HT1080 (cell line): ENCODE results near the gene MELK. TPM values are rescaled to one million over a fixed set of nuclear protein-coding genes. Genes with fewer than 3 reads are reported as not detected.

ENCODE experiments used
- DNase-seq: peaks from one replicate; pipeline ENCODE4 v3.0.0-alpha.2; 2015; ENCODE audit warnings: low read depth
- total RNA-seq: library from RNA; depleted of rRNA; stranded (reverse); fragments of >200 nt; shearing (Covaris generic); gene quantifications from 2 replicates; pipeline ENCODE4 v1.2.3, GENCODE V29; 2014

Gene MELK
- total RNA-seq, 1 experiment from 2014 or later = 74.6 TPM

DNA sequence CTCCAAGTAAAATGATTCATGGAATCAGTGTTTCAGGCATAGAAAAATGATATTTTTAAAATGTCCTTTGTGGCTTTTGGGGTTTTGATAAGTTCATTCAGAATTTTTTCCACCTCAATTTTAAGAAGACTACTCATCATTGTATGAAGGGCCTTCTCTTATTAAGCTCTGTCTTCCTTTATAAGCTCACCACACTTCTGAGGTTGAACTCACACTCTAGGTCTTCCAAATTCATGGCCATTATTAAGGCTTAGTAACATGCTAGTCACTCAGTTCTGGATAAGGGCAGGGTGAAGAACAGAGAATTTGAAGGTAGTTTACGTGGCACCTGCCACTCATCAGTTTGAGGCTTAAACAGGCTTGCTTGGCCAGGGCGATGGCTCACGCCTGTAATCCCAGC is 4.2 kb downstream of the MELK start:
- DNase-seq = peak; percentile 17

DNA sequence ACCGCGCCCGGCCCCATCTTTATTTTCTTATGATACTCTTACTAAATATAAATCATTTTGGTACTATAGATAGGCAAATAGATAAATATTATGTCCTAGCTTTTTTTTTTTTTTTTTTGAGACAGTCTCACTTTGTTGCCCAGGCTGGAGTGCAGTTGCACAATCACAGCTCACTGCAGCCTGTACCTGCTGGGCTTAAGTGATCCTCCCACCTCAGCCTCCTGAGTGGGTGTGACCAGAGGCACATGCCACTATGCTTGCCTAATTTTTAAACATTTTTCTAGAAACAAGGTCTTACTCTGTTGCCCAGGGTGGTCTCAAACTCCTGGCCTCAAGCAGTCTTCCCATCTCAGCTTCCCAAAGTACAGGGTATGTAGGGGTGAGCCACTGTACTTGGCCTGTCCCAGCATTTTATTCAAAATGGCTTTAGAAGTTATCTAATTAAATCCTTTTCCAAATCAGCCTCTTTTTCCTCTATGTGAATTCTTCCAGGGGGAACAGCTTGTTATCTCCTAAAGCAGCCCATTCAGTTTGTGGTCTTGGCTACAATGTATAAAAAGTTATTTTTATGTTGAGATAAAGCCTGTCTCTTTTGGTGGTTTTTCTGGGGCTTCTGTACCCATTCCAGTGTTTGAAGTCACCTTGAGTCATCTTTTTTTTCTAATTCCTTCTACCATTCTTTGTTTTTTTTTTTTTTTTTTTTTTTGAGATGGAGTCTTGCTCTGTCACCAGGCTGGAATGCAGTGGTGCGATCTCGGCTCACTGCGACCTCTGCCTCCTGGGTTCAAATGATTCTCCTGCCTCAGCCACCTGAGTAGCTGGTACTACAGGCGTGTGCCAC is 12.1 kb downstream of the MELK start:
- peak; percentile 91 for DNase-seq

DNA sequence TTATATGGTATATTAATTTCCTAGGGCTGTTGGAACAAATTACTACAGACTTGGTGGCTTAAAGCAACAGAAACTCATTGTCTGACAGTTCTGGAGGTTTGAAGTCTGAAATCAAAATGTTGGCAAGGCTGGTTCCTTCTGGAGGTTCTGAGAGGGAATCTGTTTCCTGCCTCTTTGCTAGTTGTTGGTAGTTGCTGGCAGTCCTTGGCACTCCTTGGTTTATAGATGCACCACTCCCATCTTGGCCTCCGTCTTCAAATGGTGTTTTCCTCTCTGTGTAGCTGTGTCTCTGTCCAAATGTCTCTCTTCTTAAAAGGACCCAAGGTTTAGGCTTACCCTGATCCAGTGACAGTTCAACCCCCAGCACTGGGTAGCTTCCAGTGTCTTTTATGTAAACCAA is 17.5 kb downstream of the MELK start:
- DNase-seq = no peak

DNA sequence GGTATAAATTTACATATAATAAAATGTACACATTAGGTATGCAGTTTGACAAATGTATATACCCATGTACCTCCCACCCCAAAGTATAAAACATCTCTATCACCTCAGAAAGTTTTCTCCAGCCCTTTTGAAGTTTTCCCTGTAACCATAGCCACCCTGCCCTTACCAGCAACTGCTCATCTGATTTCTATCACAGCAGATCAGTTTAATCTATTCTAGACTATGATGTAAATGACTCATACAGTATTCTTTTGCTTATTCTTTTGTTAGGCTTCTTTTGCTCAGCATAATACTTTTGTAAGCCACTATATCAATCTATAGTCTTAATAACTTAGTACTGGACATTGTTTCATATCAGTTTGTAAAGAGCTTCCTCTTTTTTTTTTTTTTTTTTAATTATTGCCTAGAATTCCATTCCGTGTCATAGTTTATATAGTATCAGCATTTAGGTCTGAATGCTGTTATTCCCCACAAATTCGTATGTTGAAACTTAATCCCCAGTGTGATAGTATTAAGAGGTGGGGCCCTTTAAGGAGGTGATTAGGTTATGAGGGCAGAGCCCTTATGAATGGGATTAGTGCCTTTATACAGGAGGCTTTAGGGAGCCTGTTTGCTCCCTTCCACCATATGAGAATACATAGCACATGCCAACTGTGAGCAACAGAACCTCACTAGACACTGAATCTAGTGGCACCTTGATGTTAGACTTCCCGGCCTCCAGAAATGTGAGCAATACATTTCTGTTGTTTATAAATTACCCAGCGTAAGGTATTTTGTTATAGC is 20.3 kb downstream of the MELK start:
- no peak for DNase-seq

DNA sequence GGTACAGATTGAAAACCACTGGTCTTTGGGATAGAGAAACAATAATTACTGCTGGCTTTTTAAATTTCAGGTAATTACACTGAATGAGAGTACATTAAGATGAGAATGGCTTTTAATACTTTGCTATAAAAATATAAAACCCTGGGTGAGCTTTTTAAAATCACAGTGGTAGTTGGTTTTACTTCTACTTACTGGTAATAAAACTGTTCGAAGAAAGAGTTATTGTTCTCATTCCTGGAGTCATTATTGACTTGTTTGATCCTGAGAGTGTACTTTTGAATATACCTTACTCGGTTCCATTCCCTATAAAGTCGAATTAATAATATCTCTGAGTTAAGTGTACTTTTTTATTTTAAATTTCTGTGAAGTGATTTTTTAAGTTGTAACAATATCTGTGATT is 21.5 kb downstream of the MELK start:
- DNase-seq = no peak

DNA sequence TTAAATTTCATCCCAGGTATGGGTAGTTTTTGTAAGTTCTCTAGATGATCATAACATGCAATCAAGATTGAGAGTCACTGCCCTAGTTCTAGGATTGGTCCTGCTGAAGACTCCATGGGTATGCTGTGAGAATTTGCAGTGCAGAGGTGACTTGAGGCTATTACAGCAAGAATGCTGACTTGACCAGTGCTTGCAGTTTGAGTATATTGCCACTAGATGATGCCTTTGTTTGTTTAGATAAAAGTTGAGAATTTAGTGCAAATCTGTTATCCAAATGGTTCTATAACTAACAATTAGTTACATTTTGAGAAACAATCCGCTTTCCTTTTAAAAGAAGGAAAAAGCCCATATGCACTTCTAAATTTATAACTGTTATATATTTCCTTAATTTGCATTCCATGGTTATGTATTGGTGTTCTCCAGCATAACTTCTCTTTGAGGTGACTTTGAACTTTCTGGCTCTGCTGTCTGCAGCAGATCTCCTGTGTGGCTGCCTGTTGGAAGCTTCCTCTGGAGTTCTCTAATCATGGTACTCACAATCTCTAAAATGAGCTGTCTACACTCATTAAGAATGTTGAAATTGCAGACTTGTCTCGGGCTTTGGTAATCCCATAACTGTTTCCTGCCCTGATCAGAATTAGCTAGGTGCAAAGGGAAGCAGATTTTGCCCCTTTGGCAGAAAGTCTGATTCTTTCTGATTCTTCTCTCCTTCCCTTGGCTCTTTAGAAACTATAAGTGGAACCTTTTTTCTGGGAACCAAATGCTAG is 24.9 kb downstream of the MELK start:
- DNase-seq = peak; percentile 40

DNA sequence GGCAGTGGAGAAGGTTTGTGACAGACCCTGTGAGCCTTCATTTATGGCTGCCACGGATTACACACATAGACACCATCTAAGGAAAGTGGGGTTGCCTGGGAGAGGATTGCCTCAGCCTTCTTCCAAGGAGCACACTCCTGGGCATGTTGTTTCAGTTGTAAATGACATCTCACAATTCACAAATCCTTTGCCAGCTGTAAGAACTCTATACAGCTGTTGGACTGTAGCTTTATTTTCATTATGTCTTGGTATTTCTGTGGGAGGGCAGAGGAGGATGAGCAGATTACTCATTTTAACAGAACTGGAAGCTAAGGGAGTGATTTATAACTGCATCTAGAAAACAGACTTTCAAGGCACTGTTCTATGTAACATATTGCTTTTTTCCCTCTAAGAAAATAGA is 25.6 kb downstream of the MELK start:
- no peak for DNase-seq

DNA sequence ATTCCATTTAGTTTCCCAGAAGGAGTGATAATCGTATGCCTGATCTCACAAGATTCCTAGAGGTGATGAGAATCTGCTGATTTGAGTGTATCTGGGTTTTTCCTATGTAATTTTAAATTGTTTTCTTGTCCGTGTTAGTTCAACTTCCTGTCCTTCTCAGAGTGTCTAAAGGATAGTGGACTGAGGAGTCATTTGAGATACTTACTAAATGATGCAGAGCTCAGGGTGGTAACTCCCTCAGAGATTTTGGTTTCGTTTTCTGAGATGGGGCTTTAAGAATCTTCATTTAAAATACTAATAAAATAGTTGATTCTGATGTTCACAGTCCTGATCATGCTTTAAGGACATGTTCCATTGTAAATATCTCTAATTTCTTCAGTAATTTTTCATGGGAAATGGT is 30.3 kb downstream of the MELK start:
- no peak for DNase-seq

DNA sequence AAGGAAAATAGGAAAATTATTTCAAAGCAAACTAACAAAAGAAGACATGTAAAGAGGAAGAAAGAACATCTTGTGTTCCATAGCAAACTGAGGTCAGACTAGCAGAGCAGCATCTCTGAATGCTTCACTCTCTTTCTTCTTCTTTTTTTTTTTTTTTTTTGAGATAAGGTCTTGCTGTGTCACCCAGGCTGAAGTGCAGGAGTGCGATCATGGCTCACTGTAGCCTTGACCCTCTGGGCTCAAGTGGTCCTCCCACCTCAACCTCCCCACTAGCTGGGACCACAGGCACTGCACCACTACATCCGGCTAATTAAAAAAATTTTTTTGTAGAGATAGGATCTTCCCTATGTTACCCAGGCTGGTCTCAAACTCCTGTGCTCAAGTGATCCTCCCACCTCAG is 36.6 kb downstream of the MELK start:
- no peak for DNase-seq

DNA sequence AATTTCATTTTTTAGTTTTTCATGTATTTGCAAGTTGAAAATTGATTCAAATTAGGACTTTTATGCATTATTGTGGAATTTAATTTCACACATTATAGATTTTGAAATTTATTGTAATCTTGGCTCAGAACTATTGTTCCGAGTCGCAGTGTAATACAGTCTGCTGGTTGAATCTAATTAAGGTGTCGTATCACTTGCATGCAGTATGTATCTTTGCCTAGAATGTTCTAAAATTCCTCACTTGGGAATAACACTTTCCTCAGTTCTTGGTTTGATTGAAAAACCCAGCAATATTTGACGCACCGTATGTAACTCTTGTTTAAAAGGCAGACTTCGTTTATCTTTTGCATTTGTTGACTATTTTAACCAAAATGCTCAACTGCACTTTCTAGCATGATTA is 49.4 kb downstream of the MELK start:
- no peak for DNase-seq

DNA sequence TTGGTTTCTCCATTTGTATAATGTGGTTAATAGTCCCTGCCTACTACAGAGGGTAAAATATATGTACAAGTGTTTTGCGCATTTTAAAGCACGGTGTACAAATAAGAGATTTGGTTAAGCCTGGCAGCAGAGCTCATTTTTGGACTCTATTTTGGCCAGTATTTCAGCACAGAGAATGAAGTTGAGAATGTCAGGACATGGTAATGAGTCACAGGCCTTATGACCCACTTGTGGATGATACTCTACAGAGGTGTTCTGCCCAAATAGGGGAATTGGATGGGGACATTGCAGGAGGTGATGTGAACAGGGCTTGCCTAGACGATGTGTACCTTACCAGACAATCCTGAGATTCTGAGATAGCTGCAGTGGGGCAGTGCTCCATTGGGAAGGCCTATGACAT is 50.6 kb downstream of the MELK start:
- DNase-seq = peak; percentile 18

DNA sequence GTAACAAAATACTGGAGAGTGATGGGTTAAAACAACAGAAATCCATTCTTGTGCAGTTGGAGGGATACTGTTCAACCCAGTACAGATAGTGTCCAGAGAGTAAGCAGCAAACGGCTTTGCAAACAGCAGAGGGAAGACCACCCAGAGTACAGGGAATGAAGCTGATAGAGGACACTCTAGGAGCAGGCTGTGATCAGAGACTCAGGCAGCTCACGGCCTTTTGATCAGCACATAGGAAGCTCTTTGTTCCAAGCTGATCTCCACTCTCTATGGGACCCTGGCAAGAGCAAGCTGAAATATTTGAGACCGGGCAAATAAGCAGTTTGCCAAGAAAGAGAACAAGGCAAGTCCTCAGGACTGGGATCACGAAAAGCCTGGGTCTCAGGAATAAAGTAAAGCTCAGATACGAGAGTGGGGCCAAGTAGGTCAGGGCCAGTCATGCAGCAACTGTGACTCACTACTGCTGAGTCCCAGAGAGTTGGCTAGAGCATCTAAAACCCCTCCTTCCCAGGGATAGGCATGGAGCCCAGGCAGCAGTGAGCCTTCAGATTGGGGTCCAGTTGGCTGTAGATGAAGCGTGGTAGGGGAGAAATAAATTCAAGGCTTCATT is 52.4 kb downstream of the MELK start:
- DNase-seq = peak; percentile 84

DNA sequence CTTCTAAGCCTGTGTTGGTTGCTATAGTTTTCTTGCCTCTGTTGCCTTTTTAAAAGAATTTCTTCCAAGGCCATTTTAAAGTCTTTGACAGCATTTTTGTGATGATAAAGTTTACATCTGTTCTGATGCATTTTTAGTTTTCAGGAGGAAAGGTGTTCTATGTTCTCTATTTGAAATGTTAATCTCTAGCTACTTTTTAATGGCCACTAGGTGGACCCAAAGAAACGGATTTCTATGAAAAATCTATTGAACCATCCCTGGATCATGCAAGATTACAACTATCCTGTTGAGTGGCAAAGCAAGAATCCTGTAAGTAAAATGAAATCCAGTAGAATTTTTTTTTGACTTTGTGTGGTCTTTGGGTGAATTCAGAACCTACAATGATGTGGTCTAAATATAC is 60.2 kb downstream of the MELK start:
- no peak for DNase-seq

DNA sequence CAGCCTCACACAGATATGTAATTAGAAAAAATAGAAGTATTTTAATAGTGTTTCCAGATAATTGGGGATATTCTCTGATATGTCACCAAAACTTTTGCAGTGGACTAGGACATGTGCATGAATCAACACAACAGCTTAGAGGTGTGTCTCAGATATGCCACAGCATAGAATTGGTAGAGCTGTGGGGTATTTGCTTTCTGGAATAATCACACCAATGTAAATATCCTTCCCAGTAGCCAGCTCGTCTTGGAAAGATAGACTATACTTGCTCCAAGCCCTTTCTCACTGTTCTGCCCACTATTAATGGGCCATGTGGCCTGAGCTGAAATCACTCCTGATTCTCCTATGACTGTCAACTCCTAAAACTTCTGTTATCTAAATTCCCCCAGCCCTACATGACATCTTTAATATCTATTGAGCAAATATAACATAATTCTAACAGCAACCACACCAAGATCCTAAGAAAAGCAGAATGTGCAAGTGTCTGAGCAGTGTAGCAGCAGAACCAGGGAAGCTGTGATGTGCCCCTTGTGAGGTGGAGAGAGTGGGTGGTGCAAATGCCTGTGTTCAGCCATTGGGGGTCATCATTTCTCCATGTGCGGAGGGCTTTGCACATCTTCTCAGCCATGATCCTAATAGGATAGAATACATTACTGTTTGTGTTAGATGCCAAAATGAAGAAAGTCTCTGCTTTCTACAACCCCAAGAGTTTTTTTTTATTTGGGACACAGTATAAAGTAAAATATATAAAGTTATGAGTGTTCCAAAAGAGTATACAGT is 65.0 kb downstream of the MELK start:
- DNase-seq = no peak

DNA sequence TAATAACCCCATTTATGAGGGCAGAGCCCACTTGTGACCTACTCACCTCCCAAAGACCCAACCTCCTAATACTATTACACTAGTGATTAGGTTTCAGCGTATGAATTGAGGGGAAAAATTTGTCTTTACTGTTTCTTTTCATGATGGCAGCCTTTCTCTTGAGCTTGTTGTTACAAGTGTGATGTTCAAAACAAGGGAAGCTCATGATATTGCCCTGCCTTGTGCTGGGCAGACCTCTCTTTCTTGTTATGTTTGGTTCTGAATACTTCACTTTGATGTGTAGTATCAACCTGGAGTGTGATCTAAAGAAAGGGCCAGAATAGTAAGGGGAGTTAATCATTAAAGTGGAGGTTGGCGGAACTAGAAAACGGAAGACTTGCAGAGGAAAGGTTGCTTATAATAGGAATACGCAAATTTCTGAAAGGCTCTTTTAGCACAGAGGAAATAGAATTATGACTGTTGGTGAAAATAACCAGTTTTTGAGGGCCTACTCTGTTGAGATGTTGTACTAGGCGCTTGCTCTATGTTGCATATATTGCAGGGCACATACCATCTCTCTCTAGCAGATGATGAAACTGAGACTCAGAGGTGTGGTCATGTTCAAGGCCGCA is 68.2 kb downstream of the MELK start:
- DNase-seq = no peak

DNA sequence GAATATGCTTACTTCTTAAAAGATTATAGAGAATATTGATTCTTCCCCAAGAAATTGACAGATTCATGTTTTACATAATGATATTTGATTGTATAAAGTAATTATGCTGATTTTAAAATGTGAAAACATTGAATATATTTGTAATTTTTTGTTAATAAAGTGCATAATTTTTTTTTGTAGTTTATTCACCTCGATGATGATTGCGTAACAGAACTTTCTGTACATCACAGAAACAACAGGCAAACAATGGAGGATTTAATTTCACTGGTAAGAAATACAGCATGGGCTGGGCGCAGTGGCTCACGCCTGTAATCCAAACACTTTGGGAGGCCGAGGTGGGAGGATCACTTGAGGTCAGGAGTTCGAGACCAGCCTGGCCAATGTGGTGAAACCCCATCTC is 70.1 kb downstream of the MELK start:
- no peak for DNase-seq

DNA sequence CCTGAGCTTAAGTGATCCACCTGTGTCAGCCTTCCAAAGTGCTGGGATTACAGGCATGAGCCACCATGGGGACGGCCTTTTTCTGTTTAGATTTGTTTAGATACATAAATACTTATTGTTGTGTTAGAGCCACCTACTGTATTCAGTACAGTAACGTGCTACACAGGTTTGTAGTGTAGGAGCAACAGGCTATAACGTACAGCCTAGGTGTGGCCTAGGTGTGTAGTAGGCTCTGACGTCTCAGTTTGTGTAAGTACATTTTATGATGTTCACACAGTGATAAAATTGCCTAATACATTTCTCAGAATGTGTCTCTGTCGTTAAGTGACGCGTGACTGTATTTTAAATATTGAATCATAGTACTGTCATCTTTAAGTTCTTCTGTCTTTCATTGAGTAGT is 84.1 kb downstream of the MELK start:
- no peak for DNase-seq

DNA sequence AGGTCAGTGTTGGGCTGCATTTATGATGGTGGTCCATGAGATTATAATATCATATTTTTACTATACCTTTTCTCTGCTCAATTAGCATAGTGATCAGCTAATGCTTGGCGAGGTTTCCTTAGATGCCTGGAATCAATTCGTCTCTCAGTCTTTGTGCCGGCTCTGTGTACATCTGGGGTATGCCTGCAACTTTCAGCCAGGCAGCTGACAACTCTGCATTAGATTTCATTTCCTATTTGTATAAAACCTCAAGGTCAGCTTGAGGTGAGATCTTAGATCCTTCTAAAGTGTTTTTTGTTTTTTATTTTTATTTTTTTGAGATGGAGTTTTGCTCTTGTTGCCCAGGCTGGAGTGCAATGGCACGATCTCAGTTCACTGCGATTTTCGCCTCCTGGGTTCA is 86.8 kb downstream of the MELK start:
- no peak for DNase-seq

DNA sequence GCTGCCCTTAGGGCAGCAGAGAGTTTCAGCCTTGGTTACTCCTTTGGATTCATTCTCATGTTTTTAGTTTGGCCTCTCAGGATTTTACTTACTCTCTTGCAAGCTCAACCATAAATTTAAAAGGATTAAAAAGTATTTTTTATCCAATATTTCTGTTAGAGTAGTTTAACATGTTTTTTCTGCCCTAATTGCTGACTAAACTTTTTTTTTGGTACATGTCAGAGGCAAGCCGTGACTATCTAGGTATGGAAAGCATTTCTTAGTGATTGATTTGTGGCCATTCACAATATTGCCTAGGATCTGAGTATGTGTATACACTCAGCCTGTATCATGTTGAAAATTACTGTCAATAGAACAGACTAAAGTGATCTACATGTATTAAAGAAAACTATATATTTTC is 92.1 kb downstream of the MELK start:
- no peak for DNase-seq

DNA sequence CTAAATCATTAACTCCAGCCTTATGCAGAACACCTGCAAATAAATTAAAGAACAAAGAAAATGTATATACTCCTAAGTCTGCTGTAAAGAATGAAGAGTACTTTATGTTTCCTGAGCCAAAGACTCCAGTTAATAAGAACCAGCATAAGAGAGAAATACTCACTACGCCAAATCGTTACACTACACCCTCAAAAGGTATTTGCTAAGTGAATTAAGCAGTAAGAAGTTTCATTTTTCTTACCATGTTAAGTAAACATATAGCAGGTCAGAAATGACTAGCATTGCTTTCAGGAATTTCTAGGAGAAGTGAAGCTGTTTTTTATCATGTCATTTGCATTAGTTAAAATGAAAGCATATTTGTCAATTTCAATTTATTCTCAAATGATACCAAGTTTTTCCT is 92.7 kb downstream of the MELK start:
- no peak for DNase-seq
